H9 (cell line): ENCODE results near the gene RABGAP1. TPM values are rescaled to one million over a fixed set of nuclear protein-coding genes. Genes with fewer than 3 reads are reported as not detected.
A peak's percentile ranks its signal among the peaks of the same experiment; 100 is the strongest.

Experiments used
- DNase-seq: peaks from one replicate; pipeline ENCODE4 v3.0.0-alpha.2; 2017
- H2AFZ ChIP-seq: one replicate; pipeline ENCODE4 v1.6.1; 2013; ENCODE audit warnings: mild to moderate bottlenecking, low read length, control low read depth, moderate library complexity
- H2AK5ac ChIP-seq: 2 replicates; pipeline ENCODE4 v1.6.1; 2013; ENCODE audit warnings: low read length, control low read depth, mixed read lengths; ENCODE audit not compliant: insufficient read length
- H2BK120ac ChIP-seq: one replicate; pipeline ENCODE4 v1.6.1; 2013; ENCODE audit warnings: low read depth, mild to moderate bottlenecking, low read length, control low read depth, inconsistent platforms; ENCODE audit not compliant: poor library complexity, severe bottlenecking
- H2BK12ac ChIP-seq: 2 replicates; pipeline ENCODE4 v1.6.1; 2013; ENCODE audit warnings: low read length, control low read depth, mixed read lengths, low read depth; ENCODE audit not compliant: insufficient read length
- H2BK15ac ChIP-seq: 2 replicates; pipeline ENCODE4 v1.6.1; 2013; ENCODE audit warnings: low read depth, low read length, control low read depth
- H2BK20ac ChIP-seq: one replicate; pipeline ENCODE4 v1.6.1; 2013; ENCODE audit warnings: low read depth, mild to moderate bottlenecking, low read length, control low read depth, inconsistent platforms; ENCODE audit not compliant: poor library complexity, severe bottlenecking
- H2BK5ac ChIP-seq: 2 replicates; pipeline ENCODE4 v1.6.1; 2013; ENCODE audit warnings: low read length, control low read depth, mixed read lengths; ENCODE audit not compliant: insufficient read length
- H3K14ac ChIP-seq: 2 replicates; pipeline ENCODE4 v1.6.1; 2013; ENCODE audit warnings: low read length, control low read depth; ENCODE audit not compliant: insufficient read depth
- H3K18ac ChIP-seq: 2 replicates; pipeline ENCODE4 v1.6.1; 2013; ENCODE audit warnings: low read depth, mild to moderate bottlenecking, mixed read lengths, low read length, control low read depth; ENCODE audit not compliant: insufficient read length
- H3K23ac ChIP-seq: 2 replicates; pipeline ENCODE4 v1.6.1; 2013; ENCODE audit warnings: low read length, control low read depth, mixed read lengths, low read depth; ENCODE audit not compliant: insufficient read length
- H3K23me2 ChIP-seq: 2 replicates; pipeline ENCODE4 v1.6.1; 2013; ENCODE audit warnings: low read depth, mild to moderate bottlenecking, mixed read lengths, low read length, control low read depth; ENCODE audit not compliant: insufficient read length, poor library complexity, severe bottlenecking
- H3K27ac ChIP-seq: 2 replicates; pipeline ENCODE4 v1.5.1; 2013; ENCODE audit warnings: low read length, control low read depth, mixed read lengths, low read depth; ENCODE audit not compliant: insufficient read length
- H3K27me3 ChIP-seq: 2 replicates; pipeline ENCODE4 v1.6.1; 2013; ENCODE audit warnings: low read length, control low read depth, inconsistent platforms; ENCODE audit not compliant: insufficient read depth
- H3K4ac ChIP-seq: 2 replicates; pipeline ENCODE4 v1.6.1; 2013; ENCODE audit warnings: low read depth, mild to moderate bottlenecking, control low read depth, inconsistent platforms, low read length, moderate library complexity
- H3K4me1 ChIP-seq: 2 replicates; pipeline ENCODE4 v1.6.1; 2013; ENCODE audit warnings: low read length, control low read depth, inconsistent platforms; ENCODE audit not compliant: insufficient read depth
- H3K4me2 ChIP-seq: 2 replicates; pipeline ENCODE4 v1.6.1; 2013; ENCODE audit warnings: low read length, control low read depth, mixed read lengths; ENCODE audit not compliant: insufficient read length, insufficient read depth
- H3K56ac ChIP-seq: 2 replicates; pipeline ENCODE4 v1.6.1; 2013; ENCODE audit warnings: low read depth, mild to moderate bottlenecking, mixed read lengths, low read length, control low read depth; ENCODE audit not compliant: insufficient read length
- H3K79me1 ChIP-seq: 2 replicates; pipeline ENCODE4 v1.6.1; 2013; ENCODE audit warnings: low read depth, mild to moderate bottlenecking, moderate library complexity, low read length, control low read depth, inconsistent platforms; ENCODE audit not compliant: insufficient read depth, poor library complexity, severe bottlenecking
- H3K79me2 ChIP-seq: 2 replicates; pipeline ENCODE4 v1.6.1; 2013; ENCODE audit warnings: low read length, control low read depth, inconsistent platforms; ENCODE audit not compliant: insufficient read depth
- H3K9ac ChIP-seq: 2 replicates; pipeline ENCODE4 v1.6.1; 2013; ENCODE audit warnings: low read length, control low read depth, mixed read lengths; ENCODE audit not compliant: insufficient read length; ENCODE audit errors: extremely low read depth
- H3K9me3 ChIP-seq: one replicate; pipeline ENCODE4 v1.6.1; 2013; ENCODE audit warnings: low read depth, low read length, inconsistent platforms; ENCODE audit not compliant: control insufficient read depth
- H3T11ph ChIP-seq: one replicate; pipeline ENCODE4 v1.6.1; 2013; ENCODE audit warnings: mild to moderate bottlenecking, low read length, control low read depth, inconsistent platforms
- H4K20me1 ChIP-seq: one replicate; pipeline ENCODE4 v1.6.1; 2013; ENCODE audit not compliant: control insufficient read depth, insufficient read length, insufficient read depth
- H4K5ac ChIP-seq: 2 replicates; pipeline ENCODE4 v1.6.1; 2013; ENCODE audit warnings: low read depth, mild to moderate bottlenecking, mixed read lengths, low read length, control low read depth; ENCODE audit not compliant: insufficient read length
- H4K8ac ChIP-seq: replicated peaks from 2 replicates; pipeline ENCODE4 v1.6.1; 2013; ENCODE audit warnings: low read length, control low read depth, mixed read lengths, low read depth; ENCODE audit not compliant: insufficient read length
- H4K91ac ChIP-seq: 2 replicates; pipeline ENCODE4 v1.6.1; 2013; ENCODE audit warnings: low read depth, mild to moderate bottlenecking, moderate library complexity, mixed read lengths, low read length, control low read depth; ENCODE audit not compliant: insufficient read length
- H3K27ac Mint-ChIP-seq, 3 experiments: 2 replicates in 2 of 3; 3 replicates in 1 of 3; pipeline ENCODE4 v1.8.0; 2020 to 2021; ENCODE audit warnings: mixed read lengths in 3 of 3, mild to moderate bottlenecking in 1 of 3, moderate library complexity in 1 of 3
- H3K27me3 Mint-ChIP-seq: 2 replicates; pipeline ENCODE4 v1.8.0; 2021; ENCODE audit warnings: low read depth, mild to moderate bottlenecking, moderate library complexity, mixed read lengths
- H3K36me3 Mint-ChIP-seq, 3 experiments: 2 replicates in 2 of 3; 3 replicates in 1 of 3; pipeline ENCODE4 v1.8.0; 2020 to 2021; ENCODE audit warnings: low read depth in 3 of 3, mixed read lengths in 3 of 3; ENCODE audit not compliant: insufficient read depth in 1 of 3
- H3K4me1 Mint-ChIP-seq, 2 experiments: 2 replicates each; pipeline ENCODE4 v1.8.0; 2020; ENCODE audit warnings: mixed read lengths in 2 of 2
- H3K4me3 Mint-ChIP-seq, 2 experiments: 2 replicates in 1 of 2; 3 replicates in 1 of 2; pipeline ENCODE4 v1.8.0; 2020 to 2021; ENCODE audit warnings: mild to moderate bottlenecking in 2 of 2, mixed read lengths in 2 of 2, moderate library complexity in 1 of 2
- H3K9me3 Mint-ChIP-seq, 2 experiments: 2 replicates in 1 of 2; 3 replicates in 1 of 2; pipeline ENCODE4 v1.8.0; 2020; ENCODE audit warnings: mild to moderate bottlenecking in 2 of 2, mixed read lengths in 2 of 2, moderate library complexity in 1 of 2
- WGBS: extraction: QIAGEN DNeasy Blood & Tissue Kit; methylation state at CpG from one replicate; pipeline ENCODE4 v1.1.7; 2013; ENCODE audit warnings: missing lambda C conversion rate, low lambda C conversion rate, mixed read lengths; ENCODE audit not compliant: insufficient read length; ENCODE audit errors: extremely low coverage; 5-methylcytosine and 5-hydroxymethylcytosine counted together
- total RNA-seq: library from RNA; stranded (reverse); gene quantifications from 2 replicates; pipeline ENCODE4 v1.2.1, GENCODE V29; 2021
- TF ChIP-seq, protein P1 (sequence below): fragments of 200-600 bp; sonication (generic); conservative IDR thresholded peaks from 3 replicates; pipeline ENCODE4 v1.8.0; 2021; ENCODE audit warnings: antibody characterized with exemption, mild to moderate bottlenecking

RABGAP1 gene
- total RNA-seq, 1 experiment from 2014 or later, result 31.6 TPM

DNA sequence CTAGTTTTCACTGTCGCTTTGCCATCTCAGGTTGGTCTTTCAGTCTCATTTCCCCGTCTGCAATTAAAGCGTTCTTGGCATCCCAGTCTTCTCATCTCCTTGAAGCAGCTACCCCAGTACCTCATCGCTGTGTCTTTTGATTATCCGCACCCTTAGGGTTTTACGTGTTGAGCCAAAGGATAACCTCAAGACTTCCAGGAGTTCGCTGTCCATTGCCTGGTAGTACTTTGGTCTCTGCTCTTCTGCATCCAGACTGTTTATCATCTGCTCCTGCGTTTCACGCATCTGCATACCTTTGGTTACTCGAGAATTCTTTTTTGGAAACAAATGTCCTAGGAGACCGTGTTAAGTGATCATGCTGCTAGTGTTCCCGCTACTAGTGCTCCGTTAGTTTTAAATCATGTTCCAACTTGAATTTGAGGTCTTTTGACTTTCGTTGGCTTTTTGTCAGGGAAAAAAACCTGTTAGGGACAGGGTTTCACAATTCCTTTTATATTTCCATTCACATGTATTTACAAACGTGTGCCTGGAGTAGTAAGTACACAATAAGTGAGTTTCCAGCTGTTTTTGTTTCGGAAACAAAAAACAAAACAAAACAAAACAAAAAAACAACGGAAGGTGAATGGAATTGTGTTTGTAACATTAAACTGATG is 888 bp downstream of the RABGAP1 start:
- Histone ChIP-seq H2BK15ac (no peak overlapping the region), H3K27ac (peak overlapping the region; percentile 10), H3K27me3 (no peaks in the 10 kb centered on the region), H4K8ac (no peak overlapping the region), H4K20me1 (no peaks in the 10 kb centered on the region), H4K91ac (no peak overlapping the region), H3K23me2 (peaks cover 3% of the 10 kb centered on the region), H3K4me2 (peak overlapping the region; percentile 70), H2AFZ (no peak overlapping the region), H3K4me1 (peaks cover 2% of the 10 kb centered on the region; the same call in 1 of the 2 replicates), H3K9me3 (no peaks in the 10 kb centered on the region), H2BK20ac (no peak overlapping the region), H2BK5ac (no peak overlapping the region), H2BK120ac (no peak overlapping the region), H2AK5ac (no peak overlapping the region), H3K18ac (no peak overlapping the region), H3K56ac (no peak overlapping the region), H3T11ph (no peak overlapping the region), H2BK12ac (no peak overlapping the region), H3K79me1 (no peaks in the 10 kb centered on the region), H3K9ac (peak overlapping the region; percentile 91), H3K14ac (peak overlapping the region; percentile 41; the same call in 1 of the 2 replicates), H3K23ac (no peak overlapping the region), H4K5ac (no peak overlapping the region), H3K79me2 (peaks cover 22% of the 10 kb centered on the region; the same call in 1 of the 2 replicates), H3K4ac (no peak overlapping the region)
- H3K27me3 Mint-ChIP-seq, result no peaks in the 10 kb centered on the region
- H3K4me1 Mint-ChIP-seq, result peaks cover 19 to 22% of the 10 kb centered on the region in 2 experiments
- no peaks in the 10 kb centered on the region for H3K9me3 Mint-ChIP-seq
- H3K36me3 Mint-ChIP-seq, result peaks cover 6 to 20% (median 14%) of the 10 kb centered on the region in 3 experiments
- H3K27ac Mint-ChIP-seq, result peak overlapping the region; percentile 97 to 99 (median 99)
- TF ChIP-seq, protein P1, sequence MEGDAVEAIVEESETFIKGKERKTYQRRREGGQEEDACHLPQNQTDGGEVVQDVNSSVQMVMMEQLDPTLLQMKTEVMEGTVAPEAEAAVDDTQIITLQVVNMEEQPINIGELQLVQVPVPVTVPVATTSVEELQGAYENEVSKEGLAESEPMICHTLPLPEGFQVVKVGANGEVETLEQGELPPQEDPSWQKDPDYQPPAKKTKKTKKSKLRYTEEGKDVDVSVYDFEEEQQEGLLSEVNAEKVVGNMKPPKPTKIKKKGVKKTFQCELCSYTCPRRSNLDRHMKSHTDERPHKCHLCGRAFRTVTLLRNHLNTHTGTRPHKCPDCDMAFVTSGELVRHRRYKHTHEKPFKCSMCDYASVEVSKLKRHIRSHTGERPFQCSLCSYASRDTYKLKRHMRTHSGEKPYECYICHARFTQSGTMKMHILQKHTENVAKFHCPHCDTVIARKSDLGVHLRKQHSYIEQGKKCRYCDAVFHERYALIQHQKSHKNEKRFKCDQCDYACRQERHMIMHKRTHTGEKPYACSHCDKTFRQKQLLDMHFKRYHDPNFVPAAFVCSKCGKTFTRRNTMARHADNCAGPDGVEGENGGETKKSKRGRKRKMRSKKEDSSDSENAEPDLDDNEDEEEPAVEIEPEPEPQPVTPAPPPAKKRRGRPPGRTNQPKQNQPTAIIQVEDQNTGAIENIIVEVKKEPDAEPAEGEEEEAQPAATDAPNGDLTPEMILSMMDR, result no peak
- peak overlapping the region; percentile 91 to 94 for H3K4me3 Mint-ChIP-seq
- no peak for DNase-seq
- WGBS, result no CpG with 5 or more reads among the region's 17 CpGs
